ENCODE results near the gene ERP27. TPM values are rescaled to one million over a fixed set of nuclear protein-coding genes. Genes with fewer than 3 reads are reported as not detected.

The ERP27 gene
- total RNA-seq, 1 donor from 2014 or later = not detected

DNA sequence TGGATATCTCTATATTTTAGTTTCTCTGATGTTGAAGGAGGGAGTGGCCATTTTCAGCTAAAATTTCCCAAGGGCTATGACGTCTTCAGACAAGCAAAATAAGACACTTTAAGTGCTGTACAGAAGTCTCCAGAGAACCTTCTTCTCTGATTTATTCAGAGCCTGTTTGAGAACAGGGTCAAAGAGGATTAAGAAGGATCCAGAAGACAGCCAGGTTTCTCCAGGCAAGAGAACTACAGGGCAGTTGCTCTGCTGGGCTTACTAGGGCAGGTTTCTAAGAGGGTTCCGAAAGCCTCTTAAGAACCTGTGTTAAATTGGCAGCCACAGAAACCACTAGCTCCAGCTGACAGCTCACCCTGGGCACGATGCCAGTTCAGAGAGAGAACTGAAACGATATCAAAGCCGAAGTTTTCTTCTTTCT is 53.9 kb downstream of the ERP27 start:
- Histone ChIP-seq H3K27me3 (no peaks in the 10 kb centered on the region), H3K27ac (peak overlapping the region; percentile 86 to 87), H3K36me3 (peaks cover 8 to 41% of the 10 kb centered on the region in 2 donors), H3K4me1 (peaks cover 0 to 5% of the 10 kb centered on the region in 2 donors), H3K4me3 (peak overlapping the region; percentile 61 to 75), H3K9me3 (no peaks in the 10 kb centered on the region)
- TF ChIP-seq, protein P1, sequence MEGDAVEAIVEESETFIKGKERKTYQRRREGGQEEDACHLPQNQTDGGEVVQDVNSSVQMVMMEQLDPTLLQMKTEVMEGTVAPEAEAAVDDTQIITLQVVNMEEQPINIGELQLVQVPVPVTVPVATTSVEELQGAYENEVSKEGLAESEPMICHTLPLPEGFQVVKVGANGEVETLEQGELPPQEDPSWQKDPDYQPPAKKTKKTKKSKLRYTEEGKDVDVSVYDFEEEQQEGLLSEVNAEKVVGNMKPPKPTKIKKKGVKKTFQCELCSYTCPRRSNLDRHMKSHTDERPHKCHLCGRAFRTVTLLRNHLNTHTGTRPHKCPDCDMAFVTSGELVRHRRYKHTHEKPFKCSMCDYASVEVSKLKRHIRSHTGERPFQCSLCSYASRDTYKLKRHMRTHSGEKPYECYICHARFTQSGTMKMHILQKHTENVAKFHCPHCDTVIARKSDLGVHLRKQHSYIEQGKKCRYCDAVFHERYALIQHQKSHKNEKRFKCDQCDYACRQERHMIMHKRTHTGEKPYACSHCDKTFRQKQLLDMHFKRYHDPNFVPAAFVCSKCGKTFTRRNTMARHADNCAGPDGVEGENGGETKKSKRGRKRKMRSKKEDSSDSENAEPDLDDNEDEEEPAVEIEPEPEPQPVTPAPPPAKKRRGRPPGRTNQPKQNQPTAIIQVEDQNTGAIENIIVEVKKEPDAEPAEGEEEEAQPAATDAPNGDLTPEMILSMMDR (IDR thresholded peaks at IDR 0.05) = no peak
- peak; percentile 33 to 92 for DNase-seq (ENCODE audit: low spot score in 2 of 2)
- intact Hi-C loops (cut with DNase I) = loop anchor here (2.0 kb wide), 2 partner anchors 64 to 110 kb away; a partner anchor contains a TSS

DNA sequence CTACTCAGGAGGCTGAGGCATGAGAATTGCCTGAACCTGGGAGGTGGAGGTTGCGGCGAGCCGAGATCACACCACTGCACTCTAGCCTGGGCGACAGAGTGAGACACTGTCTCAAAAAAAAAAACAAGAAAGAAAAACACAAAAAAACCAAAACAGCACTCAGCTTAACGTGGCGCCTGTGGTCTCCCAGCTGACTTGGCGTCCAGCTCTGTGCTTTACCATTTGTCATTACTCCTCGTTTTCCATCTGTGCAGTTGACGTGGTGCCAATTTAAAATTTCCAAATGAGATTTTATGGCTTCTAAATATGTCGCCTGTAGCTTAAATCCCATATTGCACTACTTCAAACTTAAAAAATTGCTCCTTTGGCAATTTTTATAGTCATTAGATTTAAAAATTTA is 54.7 kb downstream of the ERP27 start:
- intact Hi-C loops (cut with DNase I) = loop anchor here (2.0 kb wide), 2 partner anchors 65 to 109 kb away; a partner anchor contains a TSS
- DNase-seq (ENCODE audit: low spot score in 2 of 2) = no peak
- H3K4me1 ChIP-seq = peaks cover 0 to 5% of the 10 kb centered on the region in 2 donors
- peak overlapping the region; percentile 86 to 87 for H3K27ac ChIP-seq
- H3K9me3 ChIP-seq = no peaks in the 10 kb centered on the region
- no peaks in the 10 kb centered on the region for H3K27me3 ChIP-seq
- peaks cover 8 to 41% of the 10 kb centered on the region in 2 donors for H3K36me3 ChIP-seq
- TF ChIP-seq, protein P1 (IDR thresholded peaks at IDR 0.05) = no peak
- H3K4me3 ChIP-seq = peak overlapping the region; percentile 61 to 75

DNA sequence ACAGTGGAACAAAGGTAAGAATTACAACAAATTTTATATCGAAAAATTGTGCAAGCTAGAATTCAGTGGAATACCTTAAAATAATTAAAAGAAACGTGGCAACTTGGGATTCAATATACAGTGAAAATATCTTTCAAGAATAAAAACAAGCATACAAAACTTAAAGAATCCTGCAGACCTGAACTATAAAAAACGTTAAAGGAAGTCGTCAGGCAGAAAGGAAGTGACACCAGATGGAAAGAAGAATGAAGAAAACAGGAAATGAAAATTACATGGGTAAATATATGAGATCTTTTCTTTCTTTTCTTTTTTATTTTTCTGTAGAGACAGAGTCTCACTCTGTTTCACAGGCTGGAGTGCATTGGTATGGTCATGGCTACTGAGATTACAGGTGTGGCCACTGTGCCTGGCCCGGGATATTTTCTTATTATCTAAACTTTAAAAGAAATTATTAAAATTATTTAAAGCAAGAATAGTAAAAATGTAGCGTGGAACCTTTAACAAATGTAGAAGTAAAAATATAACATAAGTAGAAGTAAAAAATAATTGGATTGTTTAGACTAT is 57.4 kb downstream of the ERP27 start:
- Histone ChIP-seq H3K27me3 (no peaks in the 10 kb centered on the region), H3K4me1 (no peaks in the 10 kb centered on the region), H3K27ac (peak overlapping the region; percentile 56 to 86), H3K4me3 (peak overlapping the region; percentile 61 to 75), H3K9me3 (no peaks in the 10 kb centered on the region), H3K36me3 (peaks cover 8 to 47% of the 10 kb centered on the region in 2 donors)
- TF ChIP-seq, protein P1 (IDR thresholded peaks at IDR 0.05) = no peak
- DNase-seq (ENCODE audit: low spot score in 2 of 2) = no peak
- intact Hi-C loops (cut with DNase I) = no loop called here

DNA sequence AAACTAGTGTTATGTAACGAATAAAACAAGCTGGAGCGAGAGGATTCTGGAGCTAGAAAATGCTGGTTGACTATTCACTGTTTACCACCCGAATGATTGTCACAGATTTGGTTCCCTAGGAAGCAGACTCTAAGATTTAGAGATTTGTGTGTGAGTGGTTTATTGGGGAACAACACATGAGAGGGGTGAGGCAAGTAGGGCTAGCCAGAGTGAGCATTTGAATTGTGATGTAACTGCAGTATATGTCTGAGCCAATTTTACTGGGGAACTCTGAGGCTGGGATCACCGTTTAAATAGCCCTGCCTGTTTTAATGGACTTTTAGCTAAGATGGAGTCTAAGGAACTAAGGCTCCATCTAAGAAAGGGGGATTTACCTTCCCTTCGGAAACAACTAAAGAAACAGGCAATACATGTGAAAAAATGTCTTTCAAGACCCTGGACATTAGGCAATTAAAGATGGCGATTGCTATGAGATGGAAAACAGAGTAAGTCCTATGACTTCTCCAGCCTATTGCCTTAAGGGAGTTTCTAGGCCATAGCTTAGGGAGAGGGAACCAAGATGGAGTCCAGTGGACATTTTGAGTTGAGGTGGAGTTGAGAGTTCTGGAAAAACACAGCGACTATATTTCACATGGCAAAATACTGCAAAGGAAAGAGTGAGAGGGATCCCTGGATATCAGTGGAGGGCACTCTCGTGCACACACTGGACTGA is 59.0 kb downstream of the ERP27 start:
- peak overlapping the region; percentile 32 to 54 for H3K27ac ChIP-seq
- TF ChIP-seq, protein P1 (IDR thresholded peaks at IDR 0.05) = no peak

DNA sequence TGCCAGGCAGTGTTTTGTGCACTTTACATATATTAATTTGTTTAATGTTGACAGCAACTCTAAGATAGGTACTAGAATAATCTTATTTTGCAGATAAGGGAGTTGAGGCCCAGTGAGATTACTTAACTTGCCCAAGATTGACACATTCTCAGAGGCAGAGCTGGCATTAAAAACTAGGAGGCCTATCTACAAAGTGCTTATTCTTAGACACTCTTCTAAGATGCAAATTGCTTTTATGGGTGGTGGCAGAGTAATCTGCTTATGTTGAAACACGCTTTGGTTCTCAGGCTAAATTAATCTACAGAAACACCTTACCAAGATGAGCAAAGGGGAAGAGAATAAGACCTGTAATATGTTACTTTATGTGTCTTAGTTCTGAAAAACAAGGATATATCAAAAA is 59.8 kb downstream of the ERP27 start:
- Histone ChIP-seq H3K4me3 (no peak overlapping the region), H3K27me3 (no peaks in the 10 kb centered on the region), H3K9me3 (no peaks in the 10 kb centered on the region), H3K36me3 (peaks cover 8 to 43% of the 10 kb centered on the region in 2 donors), H3K4me1 (no peaks in the 10 kb centered on the region), H3K27ac (peak overlapping the region in 1 of 2 donors; percentile 54)
- intact Hi-C loops (cut with DNase I) = no loop called here
- no peak for DNase-seq (ENCODE audit: low spot score in 2 of 2)
- TF ChIP-seq, protein P1 (IDR thresholded peaks at IDR 0.05) = no peak

More for the DNA sequence above, 59.0 kb downstream of the ERP27 start:
- intact Hi-C loops (cut with DNase I) = no loop called here
- Histone ChIP-seq H3K4me1 (no peaks in the 10 kb centered on the region), H3K9me3 (no peaks in the 10 kb centered on the region), H3K27me3 (no peaks in the 10 kb centered on the region), H3K36me3 (peaks cover 8 to 47% of the 10 kb centered on the region in 2 donors), H3K4me3 (no peak overlapping the region)
- DNase-seq (ENCODE audit: low spot score in 2 of 2) = no peak

All from ascending aorta (tissue), 2 donors.